ENCODE data around the gene FREM2.

FREM2 gene

GRCh38 chr13:38830442-38831045, 143.7 kb downstream of the FREM2 start:
- DNase-seq = no peak

DNA sequence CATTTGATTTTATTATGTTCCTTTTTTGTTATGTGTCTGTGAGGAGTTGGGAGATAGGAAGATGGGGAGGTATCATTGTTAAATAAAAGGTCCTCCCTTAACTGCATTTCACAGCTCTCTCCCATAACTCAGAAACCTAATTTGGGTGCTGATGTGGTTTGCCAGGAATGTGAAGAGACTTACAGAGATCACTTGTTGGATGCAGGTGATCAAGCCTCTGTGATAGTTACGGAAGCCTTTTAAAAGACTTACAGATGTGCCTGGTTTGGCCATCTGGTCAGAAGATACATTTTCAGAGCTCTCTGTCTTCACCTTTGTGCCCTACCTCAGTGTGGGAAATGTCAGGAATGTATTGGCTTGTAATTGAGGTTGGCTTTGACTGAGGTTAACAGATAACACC, 157.7 kb downstream of the FREM2 start:
- no peak for DNase-seq

GRCh38 chr13:38848360-38848759, 161.5 kb downstream of the FREM2 start:
- DNase-seq = no peak

DNA sequence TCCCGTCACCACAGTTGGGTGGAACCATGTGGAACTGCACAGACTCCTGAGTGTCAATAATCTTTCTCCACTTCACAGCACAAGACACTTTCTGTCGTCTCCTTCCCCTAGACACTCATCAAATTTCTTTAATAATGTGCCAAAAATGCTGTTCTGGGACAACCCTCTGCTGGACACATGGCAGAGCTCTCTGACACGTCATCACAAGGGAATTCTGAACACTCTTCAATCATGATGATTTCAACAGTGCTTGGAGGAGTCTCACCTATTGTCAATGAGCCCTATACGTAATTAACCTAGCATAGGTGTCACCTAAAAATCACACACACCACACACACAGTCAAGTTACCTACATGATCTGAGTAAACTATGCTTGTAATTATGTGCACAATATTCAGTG, 162.4 kb downstream of the FREM2 start:
- DNase-seq = no peak

DNA sequence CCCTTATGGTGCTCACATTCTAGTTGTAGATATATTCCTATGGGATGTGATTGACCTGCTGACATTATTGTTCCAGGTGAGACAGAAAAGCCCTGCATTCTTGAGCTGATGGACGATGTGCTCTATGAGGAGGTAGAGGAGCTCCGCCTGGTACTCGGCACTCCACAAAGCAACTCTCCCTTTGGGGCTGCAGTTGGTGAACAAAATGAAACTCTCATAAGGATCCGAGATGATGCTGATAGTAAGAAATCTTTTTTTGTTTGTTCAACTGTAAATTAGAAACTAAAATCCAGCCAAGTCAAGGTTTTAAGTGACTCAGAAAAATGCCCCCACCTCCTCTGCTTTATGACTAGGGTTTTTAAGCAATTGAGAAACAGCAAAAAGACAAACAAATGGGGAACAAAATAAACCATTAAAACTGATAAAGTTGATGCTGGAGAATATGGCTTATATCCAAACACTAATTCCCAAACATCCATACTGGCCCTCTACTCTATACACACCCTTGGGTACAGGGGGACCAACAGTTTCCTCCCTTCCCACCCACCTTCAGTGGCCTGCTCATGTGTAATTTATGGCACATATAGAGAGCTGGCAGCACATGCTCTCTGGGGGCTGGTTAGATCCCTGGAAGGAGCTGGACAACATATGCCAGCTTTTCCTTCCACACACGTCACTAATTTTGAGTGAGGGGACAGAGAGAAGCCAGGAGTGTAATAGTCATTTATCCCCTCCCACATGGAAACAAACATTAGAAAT, 164.2 kb downstream of the FREM2 start:
- DNase-seq = no peak

DNA sequence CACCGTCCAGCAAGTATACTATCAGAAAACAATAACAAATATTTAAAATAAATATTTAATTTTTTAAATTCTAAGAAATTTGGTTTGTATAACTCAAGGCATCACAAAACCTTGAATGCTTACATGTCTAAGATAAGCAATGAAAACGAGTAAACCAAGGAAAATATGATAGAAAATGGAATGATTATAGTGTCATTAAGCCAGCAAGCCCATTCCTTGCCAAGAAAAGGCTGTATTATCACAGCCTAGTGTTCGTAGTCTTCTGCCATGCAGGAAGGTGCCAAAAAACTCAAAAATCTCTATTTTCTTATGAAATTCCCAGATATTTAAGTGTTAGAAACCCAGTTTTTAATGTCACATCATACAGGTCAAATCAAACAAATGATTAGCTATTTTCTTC, 167.3 kb downstream of the FREM2 start:
- no peak for DNase-seq

GRCh38 chr13:38856065-38856464, 169.2 kb downstream of the FREM2 start:
- no peak for DNase-seq

GRCh38 chr13:38862443-38862842, 175.6 kb downstream of the FREM2 start:
- DNase-seq = no peak

GRCh38 chr13:38863536-38863935, 176.7 kb downstream of the FREM2 start:
- no peak for DNase-seq

DNA sequence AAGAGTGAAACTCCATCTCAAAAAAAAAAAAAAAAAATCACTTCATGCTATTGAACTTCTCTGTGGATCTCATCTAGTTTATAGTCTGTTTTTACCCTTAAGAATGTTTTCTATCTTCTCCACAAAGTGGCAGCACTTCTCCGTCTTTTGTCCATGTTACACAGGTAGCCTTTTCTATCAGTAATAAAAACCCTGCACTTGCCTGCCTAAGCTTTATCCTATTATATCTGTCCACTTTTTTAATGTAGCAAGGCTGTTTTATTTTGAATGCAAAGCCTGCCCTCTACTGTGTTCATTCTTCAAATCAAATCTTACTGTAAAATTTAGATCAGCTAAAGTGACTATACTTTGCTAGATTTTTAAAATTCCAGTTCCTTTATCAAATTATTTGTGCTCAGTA, 179.8 kb downstream of the FREM2 start:
- DNase-seq = no peak

DNA sequence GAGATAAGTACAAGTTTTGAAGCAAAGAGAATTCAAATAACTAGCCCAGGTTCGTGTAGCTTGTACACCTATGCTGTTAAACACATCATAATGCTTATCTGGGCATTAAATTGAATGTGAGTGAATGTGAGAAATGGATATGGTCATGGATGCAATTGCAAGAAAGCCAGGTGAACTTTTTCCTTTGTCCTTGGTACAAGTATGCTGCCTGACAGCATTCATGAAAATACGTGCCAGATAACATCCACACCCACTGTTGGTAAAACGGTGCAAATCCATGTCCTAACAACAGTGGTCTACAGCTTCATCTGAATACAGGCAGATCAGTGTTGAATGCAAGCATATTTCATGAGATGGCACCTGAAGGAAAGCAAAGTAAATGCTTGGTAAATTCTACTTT, 181.5 kb downstream of the FREM2 start:
- DNase-seq = no peak

GRCh38 chr13:38868870-38869269, 182.0 kb downstream of the FREM2 start:
- DNase-seq = no peak

DNA sequence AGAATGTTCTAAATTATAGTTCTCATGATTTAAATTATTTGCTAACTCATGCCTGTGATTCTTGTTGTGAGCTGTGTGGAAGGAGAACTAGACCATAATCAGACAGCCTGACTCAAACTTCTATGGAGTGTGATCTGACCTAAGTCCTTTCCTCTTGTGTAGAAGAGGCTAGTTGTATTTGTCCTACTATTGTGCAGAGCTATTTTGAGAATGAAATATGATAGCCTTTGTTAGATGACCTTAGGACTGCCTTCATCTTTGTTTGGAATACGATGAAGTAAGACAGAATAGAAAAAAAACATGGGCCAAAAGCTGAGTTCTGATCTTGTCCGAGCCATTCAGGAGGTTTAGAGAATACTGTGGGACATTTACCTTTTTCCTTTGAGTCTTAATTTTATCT, 184.4 kb downstream of the FREM2 start:
- no peak for DNase-seq

GRCh38 chr13:38872693-38873092, 185.8 kb downstream of the FREM2 start:
- DNase-seq = no peak

GRCh38 chr13:38875186-38875875, 188.5 kb downstream of the FREM2 start:
- no peak for DNase-seq

- DNase-seq = no peak
Observed at GRCh38 chr13:38879278-38879677, 192.4 kb downstream of the FREM2 start.

DNA sequence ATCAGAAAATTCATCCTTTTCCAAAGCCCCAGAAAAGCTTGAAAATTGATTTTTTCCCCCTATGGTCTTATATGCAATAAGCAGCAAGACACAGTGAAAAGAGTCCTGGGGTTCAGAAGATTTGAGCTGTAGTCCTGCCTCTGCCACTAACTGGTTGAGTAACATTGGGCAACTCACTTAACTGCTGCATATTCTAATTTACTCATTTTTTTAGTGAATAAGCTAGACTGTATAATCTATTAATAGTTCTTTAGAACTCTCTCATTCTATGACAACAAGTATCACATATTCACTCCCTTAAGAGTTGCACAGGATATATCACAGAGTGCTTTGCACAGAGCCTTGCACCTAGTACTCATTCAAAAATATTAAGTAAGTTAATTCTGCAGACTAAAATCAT, 192.9 kb downstream of the FREM2 start:
- no peak for DNase-seq

DNA sequence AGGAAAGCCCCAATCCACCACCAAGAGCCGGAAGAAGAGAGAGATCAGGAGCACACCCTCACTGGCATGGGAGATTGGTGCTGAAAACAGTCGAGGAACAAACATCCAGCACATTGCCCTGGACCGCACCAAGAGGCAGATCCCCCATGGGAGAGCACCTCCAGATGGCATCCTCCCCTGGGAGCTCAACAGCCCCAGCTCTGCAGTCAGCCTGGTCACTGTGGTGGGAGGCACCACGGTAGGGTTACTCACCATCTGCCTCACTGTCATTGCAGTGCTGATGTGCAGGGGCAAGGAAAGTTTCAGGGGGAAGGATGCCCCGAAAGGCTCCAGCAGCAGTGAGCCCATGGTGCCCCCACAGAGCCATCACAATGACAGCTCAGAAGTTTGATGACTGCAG, 193.5 kb downstream of the FREM2 start:
- DNase-seq = no peak

DNA sequence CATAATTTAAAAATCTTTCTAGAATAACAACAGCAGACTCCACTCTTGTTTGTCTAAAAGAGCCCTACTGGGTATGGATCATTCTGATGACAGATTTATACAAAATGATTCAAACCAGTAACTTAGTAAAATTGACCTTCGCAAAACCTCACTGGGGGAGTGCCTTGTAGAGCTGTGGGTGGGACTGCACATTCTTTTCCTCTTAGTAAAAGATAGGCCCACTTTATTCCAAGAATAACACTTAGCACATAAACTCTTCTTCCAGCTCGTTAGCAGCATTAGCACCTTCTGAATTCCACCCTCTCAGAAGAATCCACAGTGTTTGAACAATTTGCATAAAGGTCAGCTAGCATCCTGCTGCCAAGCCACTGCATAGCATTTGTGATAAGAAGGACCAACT, 196.9 kb downstream of the FREM2 start:
- DNase-seq = no peak

DNA sequence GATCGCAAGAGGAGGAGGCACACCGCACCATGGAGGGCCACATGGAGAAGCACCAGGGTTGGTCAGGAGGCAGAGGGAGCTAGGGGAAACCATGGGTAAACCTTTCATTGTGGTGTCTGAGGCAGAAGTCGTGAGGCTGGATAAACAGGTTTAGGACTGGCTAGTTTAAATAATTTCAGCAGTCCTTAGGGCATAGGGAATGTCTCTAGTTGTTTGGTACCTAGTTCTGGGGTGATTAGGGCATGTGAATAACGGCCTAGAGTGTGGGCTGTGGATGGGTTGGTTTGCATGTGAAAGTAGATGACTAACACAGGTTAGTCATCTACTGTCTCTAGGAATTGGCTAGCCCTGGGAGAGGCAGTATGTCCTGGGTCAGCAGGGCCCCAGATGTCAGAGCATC, 201.4 kb downstream of the FREM2 start:
- no peak for DNase-seq

- no peak for DNase-seq
Observed at GRCh38 chr13:38895075-38895474, 208.2 kb downstream of the FREM2 start.

- no peak for DNase-seq
Observed at GRCh38 chr13:38897521-38897920, 210.6 kb downstream of the FREM2 start.

DNA sequence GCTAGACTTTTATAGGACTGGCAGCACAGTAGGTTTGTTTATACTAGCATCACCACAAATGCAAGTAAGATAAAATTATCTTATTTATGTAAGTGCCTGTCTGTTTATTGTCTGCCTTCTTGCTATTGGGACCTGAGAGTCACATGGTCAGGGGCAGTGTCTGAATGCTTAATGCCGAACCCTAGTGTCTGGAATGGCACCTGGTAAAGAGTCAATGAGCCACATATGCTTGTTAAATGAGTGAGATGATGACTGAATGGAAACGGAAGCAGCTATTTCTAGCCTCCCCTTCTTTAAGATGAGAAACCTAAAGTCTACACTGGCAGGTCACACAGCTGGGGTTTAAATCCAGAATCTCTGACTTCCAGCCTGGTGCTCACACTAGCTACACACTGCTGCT, 211.6 kb downstream of the FREM2 start:
- DNase-seq = no peak

DNA sequence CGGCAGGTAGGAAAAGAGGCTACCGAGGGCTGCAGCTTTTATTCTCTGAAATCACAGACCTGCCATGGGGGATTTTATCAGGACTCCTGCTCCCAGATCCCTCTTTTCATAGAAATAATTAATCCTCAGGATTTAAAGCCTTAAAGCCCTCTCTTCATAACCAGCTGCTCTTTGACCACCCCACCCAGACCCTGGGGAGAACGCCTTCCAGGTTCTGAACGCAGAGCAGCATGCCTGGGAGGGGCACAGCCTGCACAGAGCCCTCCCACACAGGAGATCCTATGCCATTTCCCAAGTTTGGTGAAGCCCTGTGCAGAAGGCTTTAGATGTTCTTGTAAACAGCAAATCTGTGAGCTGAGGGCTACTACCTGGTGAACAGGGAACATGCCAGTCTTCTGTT, 212.7 kb downstream of the FREM2 start:
- DNase-seq = no peak

Data from NCI-H1048 (cell line).